GM12878 (cell line): Measurements from ENCODE around the gene FGF10.

Experiments used
- BACH1 ChIP-seq: fragments of 450-650 bp; IDR thresholded peaks from 2 replicates; pipeline ENCODE4 v1.6.1; 2017; ENCODE audit warnings: mild to moderate bottlenecking, borderline replicate concordance
- DPF2 ChIP-seq: fragments of 450-650 bp; IDR thresholded peaks from 2 replicates; pipeline ENCODE4 v1.6.1; 2017; ENCODE audit warnings: mild to moderate bottlenecking
- ESRRA ChIP-seq: IDR thresholded peaks from 2 replicates; pipeline ENCODE4 v1.6.1; 2012; ENCODE audit warnings: mild to moderate bottlenecking, low read length, improper control_type of control experiment
- KDM1A ChIP-seq: fragments of 200-600 bp; sonication (generic); IDR thresholded peaks from 2 replicates; pipeline ENCODE4 v1.6.1; 2016; ENCODE audit warnings: borderline replicate concordance
- KLF5 ChIP-seq: fragments of 450-650 bp; IDR thresholded peaks from 2 replicates; pipeline ENCODE4 v1.6.1; 2014; ENCODE audit warnings: mild to moderate bottlenecking; ENCODE audit not compliant: partially characterized antibody
- NFIC ChIP-seq: IDR thresholded peaks from 2 replicates; pipeline ENCODE4 v1.6.1; 2012; ENCODE audit warnings: low read depth, mild to moderate bottlenecking, inconsistent platforms, low read length, moderate library complexity
- POLR2A ChIP-seq: IDR thresholded peaks from 2 replicates; pipeline ENCODE4 v1.6.1; 2011; ENCODE audit warnings: low read depth, mild to moderate bottlenecking, low read length
- RBBP5 ChIP-seq: fragments of 200-600 bp; sonication (generic); conservative IDR thresholded peaks from 2 replicates; pipeline ENCODE4 v1.6.1; 2016
- SIN3A ChIP-seq: IDR thresholded peaks from 2 replicates; pipeline ENCODE4 v1.6.1; 2012; ENCODE audit warnings: low read depth, low read length, improper control_type of control experiment
- SP1 ChIP-seq: IDR thresholded peaks from one replicate; pipeline ENCODE4 v1.6.1; 2011; ENCODE audit warnings: low read depth, low read length
- TF ChIP-seq, protein P1 (sequence below), 3 experiments: IDR thresholded peaks in 2 of 3; conservative IDR thresholded peaks in 1 of 3; 2 replicates each; pipeline ENCODE4 v1.5.1; 2011; ENCODE audit warnings: low read depth in 3 of 3, low read length in 3 of 3, mild to moderate bottlenecking in 3 of 3, control low read depth in 2 of 3, moderate library complexity in 2 of 3, inconsistent platforms in 1 of 3, mixed read lengths in 1 of 3; ENCODE audit not compliant: control insufficient read depth in 2 of 3, insufficient read depth in 1 of 3; ENCODE audit errors: extremely low read depth in 1 of 3

DNA sequence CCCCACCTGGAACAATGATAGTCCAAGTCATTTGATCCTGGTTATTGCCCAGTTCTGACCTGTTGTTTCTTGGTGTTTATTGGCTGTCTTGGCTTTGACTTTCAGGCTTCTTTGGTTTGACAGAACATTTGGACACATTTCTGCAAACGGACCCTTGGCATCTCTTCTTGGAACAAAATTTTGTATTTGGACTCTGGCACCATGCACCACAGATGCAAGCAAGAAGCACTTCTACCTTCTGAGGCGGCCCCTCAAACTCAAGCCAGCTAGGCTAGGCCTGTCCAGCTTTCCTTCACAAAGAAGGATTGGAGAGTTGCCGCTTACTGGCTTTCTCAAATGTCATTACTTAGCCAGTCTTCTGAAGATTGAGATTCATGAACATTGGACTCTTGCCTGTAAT lies 23.1 kb upstream of the FGF10 start:
- TF ChIP-seq SIN3A (no peak), ESRRA (no peak), KDM1A (no peak), POLR2A (no peak), NFIC (no peak), KLF5 (no peak), BACH1 (no peak), RBBP5 (no peak), SP1 (no peak), DPF2 (no peak)
- TF ChIP-seq, protein P1, sequence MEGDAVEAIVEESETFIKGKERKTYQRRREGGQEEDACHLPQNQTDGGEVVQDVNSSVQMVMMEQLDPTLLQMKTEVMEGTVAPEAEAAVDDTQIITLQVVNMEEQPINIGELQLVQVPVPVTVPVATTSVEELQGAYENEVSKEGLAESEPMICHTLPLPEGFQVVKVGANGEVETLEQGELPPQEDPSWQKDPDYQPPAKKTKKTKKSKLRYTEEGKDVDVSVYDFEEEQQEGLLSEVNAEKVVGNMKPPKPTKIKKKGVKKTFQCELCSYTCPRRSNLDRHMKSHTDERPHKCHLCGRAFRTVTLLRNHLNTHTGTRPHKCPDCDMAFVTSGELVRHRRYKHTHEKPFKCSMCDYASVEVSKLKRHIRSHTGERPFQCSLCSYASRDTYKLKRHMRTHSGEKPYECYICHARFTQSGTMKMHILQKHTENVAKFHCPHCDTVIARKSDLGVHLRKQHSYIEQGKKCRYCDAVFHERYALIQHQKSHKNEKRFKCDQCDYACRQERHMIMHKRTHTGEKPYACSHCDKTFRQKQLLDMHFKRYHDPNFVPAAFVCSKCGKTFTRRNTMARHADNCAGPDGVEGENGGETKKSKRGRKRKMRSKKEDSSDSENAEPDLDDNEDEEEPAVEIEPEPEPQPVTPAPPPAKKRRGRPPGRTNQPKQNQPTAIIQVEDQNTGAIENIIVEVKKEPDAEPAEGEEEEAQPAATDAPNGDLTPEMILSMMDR (IDR thresholded peaks at IDR 0.05 in 2 of 3, conservative IDR thresholded peaks at IDR 0.05 in 1 of 3; ENCODE audit: control insufficient read depth in 2 of 3, extremely low read depth in 1 of 3, insufficient read depth in 1 of 3, low read depth in 3 of 3, low read length in 3 of 3), result no peak
